ENCODE measurements around the gene CSGALNACT2. TPM values are rescaled to one million over a fixed set of nuclear protein-coding genes. Genes with fewer than 3 reads are reported as not detected.
"Not testable (repeated sequence)": the region's sequence is repeated elsewhere in the genome, so short reads cannot be mapped to it uniquely, and the experiment has no call there.

The CSGALNACT2 gene
- total and polyA plus RNA-seq, 2 donors: 25.0 to 39.8 TPM

- 98% methylated on average over 3 of the region's 3 CpGs for WGBS
- H3K36me3 ChIP-seq (ENCODE audit: insufficient read depth); H3K4me3 ChIP-seq (ENCODE audit: low read depth, low read length); H3K4me1 ChIP-seq (ENCODE audit: insufficient read depth); DNase-seq (ENCODE audit: extremely low spot score); H3K27ac ChIP-seq (ENCODE audit: low read depth): not testable (repeated sequence)
Measured at GRCh38 chr10:43183764-43184163, 45.5 kb downstream of the CSGALNACT2 start.

- no peak overlapping the region for H3K27ac ChIP-seq (ENCODE audit: low read depth)
- H3K36me3 ChIP-seq (ENCODE audit: insufficient read depth): no peaks in the 10 kb centered on the region
- 79% methylated on average over 4 of the region's 4 CpGs for WGBS
- no peak overlapping the region for H3K4me3 ChIP-seq (ENCODE audit: low read depth, low read length)
- no peaks in the 10 kb centered on the region for H3K4me1 ChIP-seq (ENCODE audit: insufficient read depth)
- no peak for DNase-seq (ENCODE audit: extremely low spot score)
Measured at GRCh38 chr10:43186150-43186549, 47.9 kb downstream of the CSGALNACT2 start.

GRCh38 chr10:43187213-43187612, 49.0 kb downstream of the CSGALNACT2 start:
- Histone ChIP-seq H3K4me1 (ENCODE audit: insufficient read depth) (no peaks in the 10 kb centered on the region), H3K27ac (ENCODE audit: low read depth) (no peak overlapping the region), H3K36me3 (ENCODE audit: insufficient read depth) (no peaks in the 10 kb centered on the region), H3K4me3 (ENCODE audit: low read depth, low read length) (no peak overlapping the region)
- WGBS: 90% methylated on average over 3 of the region's 3 CpGs
- no peak for DNase-seq (ENCODE audit: extremely low spot score)

- Histone ChIP-seq H3K36me3 (ENCODE audit: insufficient read depth) (no peaks in the 10 kb centered on the region), H3K4me3 (ENCODE audit: low read depth, low read length) (no peak overlapping the region), H3K4me1 (ENCODE audit: insufficient read depth) (no peaks in the 10 kb centered on the region), H3K27ac (ENCODE audit: low read depth) (no peak overlapping the region)
- DNase-seq (ENCODE audit: extremely low spot score): no peak
- WGBS: 99% methylated on average over 1 of the region's 1 CpG
Measured at GRCh38 chr10:43188702-43189101, 50.5 kb downstream of the CSGALNACT2 start.

GRCh38 chr10:43190289-43190688, 52.0 kb downstream of the CSGALNACT2 start:
- Histone ChIP-seq H3K4me3 (ENCODE audit: low read depth, low read length) (no peak overlapping the region), H3K27ac (ENCODE audit: low read depth) (no peak overlapping the region), H3K36me3 (ENCODE audit: insufficient read depth) (no peaks in the 10 kb centered on the region), H3K4me1 (ENCODE audit: insufficient read depth) (no peaks in the 10 kb centered on the region)
- DNase-seq (ENCODE audit: extremely low spot score): no peak

DNA sequence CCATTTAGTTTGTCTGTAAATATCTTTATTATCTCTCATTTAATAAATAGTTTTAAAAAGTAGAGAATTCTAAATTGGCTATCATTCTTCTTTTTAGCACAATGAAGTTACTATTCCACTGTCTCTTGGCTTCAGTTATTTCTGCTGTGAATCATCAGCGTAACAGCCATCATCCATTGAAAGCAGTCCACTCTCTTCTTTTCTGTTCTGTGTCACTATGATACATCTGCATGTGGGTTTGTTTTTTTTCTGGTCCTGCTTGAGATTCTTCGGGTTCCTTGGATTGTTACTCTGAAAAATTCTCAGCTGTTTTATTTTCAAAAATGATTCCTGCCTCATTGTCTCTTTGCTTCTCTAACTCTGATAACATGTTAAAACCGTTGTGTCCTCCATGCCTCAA, 52.5 kb downstream of the CSGALNACT2 start:
- Histone ChIP-seq H3K4me1 (ENCODE audit: insufficient read depth) (no peaks in the 10 kb centered on the region), H3K27ac (ENCODE audit: low read depth) (no peak overlapping the region), H3K36me3 (ENCODE audit: insufficient read depth) (no peaks in the 10 kb centered on the region), H3K4me3 (ENCODE audit: low read depth, low read length) (no peak overlapping the region)
- no peak for DNase-seq (ENCODE audit: extremely low spot score)
- 60% methylated on average over 3 of the region's 3 CpGs for WGBS

DNA sequence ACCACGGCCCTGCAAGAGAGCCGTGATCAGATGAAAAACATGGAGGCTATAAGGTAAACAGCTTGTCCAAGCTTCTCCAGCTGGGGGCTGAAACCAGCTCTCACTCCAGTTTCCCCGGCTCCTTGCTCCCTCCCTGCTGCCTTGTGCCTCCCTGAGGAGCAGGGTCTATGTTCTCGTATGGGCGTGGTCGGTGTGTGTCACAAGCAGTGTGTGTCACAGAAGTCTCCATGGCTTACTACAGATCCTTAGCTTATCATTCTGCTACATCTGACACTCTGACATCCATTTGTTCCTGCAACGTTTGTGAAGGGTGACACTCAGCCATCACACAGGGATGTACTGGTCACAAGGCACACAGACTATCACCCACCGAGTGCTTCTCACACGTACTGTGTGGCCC, 54.6 kb downstream of the CSGALNACT2 start:
- H3K4me3 ChIP-seq (ENCODE audit: low read depth, low read length): no peak overlapping the region
- H3K36me3 ChIP-seq (ENCODE audit: insufficient read depth): no peaks in the 10 kb centered on the region
- H3K4me1 ChIP-seq (ENCODE audit: insufficient read depth): no peaks in the 10 kb centered on the region
- DNase-seq (ENCODE audit: extremely low spot score): no peak
- no peak overlapping the region for H3K27ac ChIP-seq (ENCODE audit: low read depth)
- WGBS: 78% methylated on average over 9 of the region's 9 CpGs

- no peak for DNase-seq (ENCODE audit: extremely low spot score)
- Histone ChIP-seq H3K36me3 (ENCODE audit: insufficient read depth) (no peaks in the 10 kb centered on the region), H3K4me1 (ENCODE audit: insufficient read depth) (no peaks in the 10 kb centered on the region), H3K4me3 (ENCODE audit: low read depth, low read length) (no peak overlapping the region), H3K27ac (ENCODE audit: low read depth) (no peak overlapping the region)
- WGBS: 87% methylated on average over 8 of the region's 8 CpGs
Measured at GRCh38 chr10:43193496-43194080, 55.3 kb downstream of the CSGALNACT2 start.

DNA sequence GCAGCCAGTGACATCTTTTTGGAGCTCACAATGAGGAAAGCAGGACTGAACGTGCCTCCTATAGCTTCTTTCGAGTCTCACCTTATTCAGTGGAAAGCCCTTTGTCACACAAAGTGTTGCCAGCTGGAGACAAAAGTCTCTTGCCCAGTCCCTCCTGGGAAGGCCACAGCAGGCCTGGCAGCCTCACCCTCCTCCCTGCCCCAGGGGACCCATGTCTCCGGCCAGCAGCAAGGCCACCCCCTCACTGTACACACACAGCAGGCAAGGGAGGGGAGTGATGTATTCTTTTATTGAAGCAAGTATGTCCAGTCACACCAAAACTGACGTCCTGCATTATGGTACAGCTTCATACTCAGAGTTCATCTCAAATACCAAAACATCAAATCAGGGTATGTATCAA, 56.0 kb downstream of the CSGALNACT2 start:
- WGBS: 64% methylated on average over 4 of the region's 4 CpGs
- Histone ChIP-seq H3K36me3 (ENCODE audit: insufficient read depth) (no peaks in the 10 kb centered on the region), H3K4me1 (ENCODE audit: insufficient read depth) (no peaks in the 10 kb centered on the region), H3K4me3 (ENCODE audit: low read depth, low read length) (no peak overlapping the region), H3K27ac (ENCODE audit: low read depth) (no peak overlapping the region)
- no peak for DNase-seq (ENCODE audit: extremely low spot score)

- no peak for DNase-seq (ENCODE audit: extremely low spot score)
- Histone ChIP-seq H3K4me3 (ENCODE audit: low read depth, low read length) (no peak overlapping the region), H3K4me1 (ENCODE audit: insufficient read depth) (no peaks in the 10 kb centered on the region), H3K36me3 (ENCODE audit: insufficient read depth) (no peaks in the 10 kb centered on the region), H3K27ac (ENCODE audit: low read depth) (no peak overlapping the region)
- WGBS: 91% methylated on average over 9 of the region's 9 CpGs
Measured at GRCh38 chr10:43194859-43195258, 56.6 kb downstream of the CSGALNACT2 start.

DNA sequence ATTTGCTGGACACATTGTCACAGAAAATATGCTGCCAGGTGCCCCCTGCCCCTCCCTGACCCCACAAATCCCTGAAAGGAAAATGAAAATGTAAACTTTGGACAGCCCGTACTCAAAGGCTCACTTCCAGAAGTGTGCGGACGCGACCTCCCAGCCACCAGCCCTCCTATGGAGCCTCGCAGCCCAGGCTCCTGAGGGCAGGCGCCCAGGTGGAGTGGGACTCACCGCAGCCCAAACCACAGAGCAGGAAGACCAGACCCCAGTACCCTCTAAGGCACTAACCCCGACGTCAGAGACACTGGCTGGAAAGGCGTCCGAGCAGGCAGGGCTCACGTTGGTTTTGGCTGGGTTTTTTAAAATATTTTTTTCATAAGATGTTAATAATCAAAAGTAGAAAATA, 57.3 kb downstream of the CSGALNACT2 start:
- Histone ChIP-seq H3K27ac (ENCODE audit: low read depth) (no peak overlapping the region), H3K4me1 (ENCODE audit: insufficient read depth) (no peaks in the 10 kb centered on the region), H3K36me3 (ENCODE audit: insufficient read depth) (no peaks in the 10 kb centered on the region), H3K4me3 (ENCODE audit: low read depth, low read length) (no peak overlapping the region)
- WGBS: 89% methylated on average over 12 of the region's 12 CpGs
- DNase-seq (ENCODE audit: extremely low spot score): no peak

DNA sequence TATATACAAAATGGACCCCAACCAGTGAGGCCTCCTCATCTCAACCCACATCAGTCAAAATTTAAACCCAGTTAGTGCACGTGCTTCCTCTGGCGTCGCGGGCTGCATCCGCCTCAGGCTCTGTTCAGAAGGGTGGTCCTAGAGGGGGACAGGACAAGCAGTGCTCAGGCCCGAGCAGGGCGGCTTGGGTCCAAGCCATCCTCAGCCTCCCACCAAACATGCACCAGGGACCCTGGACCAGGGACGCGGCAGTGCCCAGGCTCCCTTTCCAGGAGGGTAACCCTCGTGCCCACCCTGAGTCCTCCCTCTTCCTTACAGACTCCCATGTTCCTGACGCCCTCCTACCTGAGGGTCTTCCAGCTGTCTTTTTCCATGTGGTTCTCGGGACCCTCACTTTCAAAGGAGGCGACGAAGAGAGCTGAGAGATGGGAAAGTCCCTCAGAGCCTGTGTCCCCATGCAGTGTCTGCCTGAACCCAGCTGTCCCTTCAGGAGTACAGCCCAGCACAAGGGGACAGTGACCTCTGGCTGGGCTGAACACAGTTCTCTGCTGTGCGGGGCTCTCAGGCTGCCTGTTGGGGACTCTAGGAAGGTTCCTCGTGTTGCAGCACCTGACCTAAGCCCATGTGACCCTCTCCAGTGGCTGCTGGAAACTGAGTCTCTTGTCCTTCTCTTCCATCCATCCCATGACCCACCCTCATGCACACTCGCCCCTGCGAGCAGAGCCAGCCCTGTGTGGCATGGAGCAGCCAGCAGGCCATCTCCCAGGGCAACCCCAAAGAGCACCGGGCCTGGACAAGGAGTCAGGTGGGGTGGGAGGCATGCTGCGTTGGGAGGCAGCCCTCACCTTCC, 58.1 kb downstream of the CSGALNACT2 start:
- H3K36me3 ChIP-seq (ENCODE audit: insufficient read depth): no peaks in the 10 kb centered on the region
- H3K4me1 ChIP-seq (ENCODE audit: insufficient read depth): no peaks in the 10 kb centered on the region
- 93% methylated on average over 20 of the region's 20 CpGs for WGBS
- no peak overlapping the region for H3K27ac ChIP-seq (ENCODE audit: low read depth)
- H3K4me3 ChIP-seq (ENCODE audit: low read depth, low read length): no peak overlapping the region
- no peak for DNase-seq (ENCODE audit: extremely low spot score)

- H3K27ac ChIP-seq (ENCODE audit: low read depth): no peak overlapping the region
- no peaks in the 10 kb centered on the region for H3K36me3 ChIP-seq (ENCODE audit: insufficient read depth)
- H3K4me3 ChIP-seq (ENCODE audit: low read depth, low read length): no peak overlapping the region
- H3K4me1 ChIP-seq (ENCODE audit: insufficient read depth): no peaks in the 10 kb centered on the region
- no peak for DNase-seq (ENCODE audit: extremely low spot score)
- 93% methylated on average over 20 of the region's 20 CpGs for WGBS
Measured at GRCh38 chr10:43196981-43197833, 59.0 kb downstream of the CSGALNACT2 start.
